Neural cell (in vitro differentiated cells): ENCODE measurements around the gene RNF19B.
"Not testable (repeated sequence)": the region's sequence is repeated elsewhere in the genome, so short reads cannot be mapped to it uniquely, and the experiment has no call there.

Source experiments
- EP300 ChIP-seq: fragments of 450-650 bp; conservative IDR thresholded peaks from 2 replicates; pipeline ENCODE4 v1.6.1; 2014; ENCODE audit warnings: antibody characterized with exemption, mild to moderate bottlenecking, moderate library complexity; ENCODE audit not compliant: poor library complexity, severe bottlenecking
- EZH2 ChIP-seq: fragments of 200-600, 300-800 bp; shearing (Covaris generic), sonication (generic); IDR thresholded peaks from 2 replicates; pipeline ENCODE4 v1.6.1; 2014; ENCODE audit warnings: antibody characterized with exemption, low read length, borderline replicate concordance, mild to moderate bottlenecking; ENCODE audit not compliant: insufficient read depth, poor library complexity, severe bottlenecking
- MXI1 ChIP-seq: fragments of 450-650 bp; conservative IDR thresholded peaks from 2 replicates; pipeline ENCODE4 v1.6.1; 2014; ENCODE audit warnings: antibody characterized with exemption, mild to moderate bottlenecking; ENCODE audit not compliant: poor library complexity, severe bottlenecking
- POLR2AphosphoS5 ChIP-seq: IDR thresholded peaks from 2 replicates; pipeline ENCODE4 v1.6.1; 2012
- RAD21 ChIP-seq: fragments of 450-650 bp; conservative IDR thresholded peaks from 2 replicates; pipeline ENCODE4 v1.6.1; 2014; ENCODE audit warnings: antibody characterized with exemption, mild to moderate bottlenecking, moderate library complexity
- REST ChIP-seq: IDR thresholded peaks from 2 replicates; pipeline ENCODE4 v1.6.1; 2012; ENCODE audit warnings: borderline replicate concordance
- TAF1 ChIP-seq: IDR thresholded peaks from 2 replicates; pipeline ENCODE4 v1.6.1; 2012; ENCODE audit warnings: low read depth
- TF ChIP-seq, protein P1 (sequence below): fragments of 450-650 bp; IDR thresholded peaks from 2 replicates; pipeline ENCODE4 v1.5.1; 2014; ENCODE audit warnings: antibody characterized with exemption, mild to moderate bottlenecking, moderate library complexity; ENCODE audit not compliant: poor library complexity, severe bottlenecking

DNA sequence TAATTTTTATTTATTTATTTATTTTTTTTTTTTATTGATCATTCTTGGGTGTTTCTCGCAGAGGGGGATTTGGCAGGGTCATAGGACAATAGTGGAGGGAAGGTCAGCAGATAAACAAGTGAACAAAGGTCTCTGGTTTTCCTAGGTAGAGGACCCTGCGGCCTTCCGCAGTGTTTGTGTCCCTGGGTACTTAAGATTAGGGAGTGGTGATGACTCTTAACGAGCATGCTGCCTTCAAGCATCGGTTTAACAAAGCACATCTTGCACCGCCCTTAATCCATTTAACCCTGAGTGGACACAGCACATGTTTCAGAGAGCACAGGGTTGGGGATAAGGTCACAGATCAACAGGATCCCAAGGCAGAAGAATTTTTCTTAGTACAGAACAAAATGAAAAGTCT, 8.8 kb upstream of the RNF19B start:
- TF ChIP-seq, protein P1, sequence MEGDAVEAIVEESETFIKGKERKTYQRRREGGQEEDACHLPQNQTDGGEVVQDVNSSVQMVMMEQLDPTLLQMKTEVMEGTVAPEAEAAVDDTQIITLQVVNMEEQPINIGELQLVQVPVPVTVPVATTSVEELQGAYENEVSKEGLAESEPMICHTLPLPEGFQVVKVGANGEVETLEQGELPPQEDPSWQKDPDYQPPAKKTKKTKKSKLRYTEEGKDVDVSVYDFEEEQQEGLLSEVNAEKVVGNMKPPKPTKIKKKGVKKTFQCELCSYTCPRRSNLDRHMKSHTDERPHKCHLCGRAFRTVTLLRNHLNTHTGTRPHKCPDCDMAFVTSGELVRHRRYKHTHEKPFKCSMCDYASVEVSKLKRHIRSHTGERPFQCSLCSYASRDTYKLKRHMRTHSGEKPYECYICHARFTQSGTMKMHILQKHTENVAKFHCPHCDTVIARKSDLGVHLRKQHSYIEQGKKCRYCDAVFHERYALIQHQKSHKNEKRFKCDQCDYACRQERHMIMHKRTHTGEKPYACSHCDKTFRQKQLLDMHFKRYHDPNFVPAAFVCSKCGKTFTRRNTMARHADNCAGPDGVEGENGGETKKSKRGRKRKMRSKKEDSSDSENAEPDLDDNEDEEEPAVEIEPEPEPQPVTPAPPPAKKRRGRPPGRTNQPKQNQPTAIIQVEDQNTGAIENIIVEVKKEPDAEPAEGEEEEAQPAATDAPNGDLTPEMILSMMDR, result not testable (repeated sequence)
- TF ChIP-seq POLR2AphosphoS5, RAD21, EP300, REST, TAF1, EZH2, MXI1: not testable (repeated sequence)
